ENCODE results near the gene STK32C.

- TF ChIP-seq CTCF (conservative IDR thresholded peaks at IDR 0.05; ENCODE audit: low read depth, low read length) (no peak), RFX5 (IDR thresholded peaks at IDR 0.05; ENCODE audit: low read depth, low read length) (no peak)
Observed at GRCh38 chr10:132230557-132231210, 77.1 kb downstream of the STK32C start.
